ENCODE results near the gene THAP4. TPM values are rescaled to one million over a fixed set of nuclear protein-coding genes. Genes with fewer than 3 reads are reported as not detected.

Gene THAP4
- total RNA-seq, 1 experiment from 2014 or later: 71.2 TPM

- H2AFZ ChIP-seq (ENCODE audit: low read depth, low read length, poor library complexity, severe bottlenecking): no peak overlapping the region
- no peak for ATAC-seq
- no peaks in the 10 kb centered on the region for H3K4me1 ChIP-seq (ENCODE audit: control insufficient read depth in 1 of 2, insufficient read depth in 2 of 2, low read length in 2 of 2)
- DNase-seq (ENCODE audit: low read depth, low spot score): no peak
- no peak overlapping the region for H3K4me3 ChIP-seq (replicated peaks in 1 of 2; ENCODE audit: low read depth in 1 of 2, low read length in 2 of 2)
- no peaks in the 10 kb centered on the region for H3K9me3 ChIP-seq (ENCODE audit: control insufficient read depth in 1 of 2, insufficient read depth in 1 of 2, low read depth in 1 of 2, low read length in 2 of 2)
- intact Hi-C loops (cut with micrococcal nuclease): no loop called here
- TF ChIP-seq RAD21 (IDR thresholded peaks at IDR 0.05; ENCODE audit: low read depth): no peak
- no peak for TF ChIP-seq EZH2phosphoT487 (IDR thresholded peaks at IDR 0.05; ENCODE audit: borderline replicate concordance)
- no peak for TF ChIP-seq POLR2A (IDR thresholded peaks at IDR 0.05; ENCODE audit: borderline replicate concordance, extremely low read depth, insufficient read depth, insufficient read length)
- no peak for TF ChIP-seq ZFX (IDR thresholded peaks at IDR 0.05)
- TF ChIP-seq EZH2 (IDR thresholded peaks at IDR 0.05): no peak
- TF ChIP-seq, protein P1, sequence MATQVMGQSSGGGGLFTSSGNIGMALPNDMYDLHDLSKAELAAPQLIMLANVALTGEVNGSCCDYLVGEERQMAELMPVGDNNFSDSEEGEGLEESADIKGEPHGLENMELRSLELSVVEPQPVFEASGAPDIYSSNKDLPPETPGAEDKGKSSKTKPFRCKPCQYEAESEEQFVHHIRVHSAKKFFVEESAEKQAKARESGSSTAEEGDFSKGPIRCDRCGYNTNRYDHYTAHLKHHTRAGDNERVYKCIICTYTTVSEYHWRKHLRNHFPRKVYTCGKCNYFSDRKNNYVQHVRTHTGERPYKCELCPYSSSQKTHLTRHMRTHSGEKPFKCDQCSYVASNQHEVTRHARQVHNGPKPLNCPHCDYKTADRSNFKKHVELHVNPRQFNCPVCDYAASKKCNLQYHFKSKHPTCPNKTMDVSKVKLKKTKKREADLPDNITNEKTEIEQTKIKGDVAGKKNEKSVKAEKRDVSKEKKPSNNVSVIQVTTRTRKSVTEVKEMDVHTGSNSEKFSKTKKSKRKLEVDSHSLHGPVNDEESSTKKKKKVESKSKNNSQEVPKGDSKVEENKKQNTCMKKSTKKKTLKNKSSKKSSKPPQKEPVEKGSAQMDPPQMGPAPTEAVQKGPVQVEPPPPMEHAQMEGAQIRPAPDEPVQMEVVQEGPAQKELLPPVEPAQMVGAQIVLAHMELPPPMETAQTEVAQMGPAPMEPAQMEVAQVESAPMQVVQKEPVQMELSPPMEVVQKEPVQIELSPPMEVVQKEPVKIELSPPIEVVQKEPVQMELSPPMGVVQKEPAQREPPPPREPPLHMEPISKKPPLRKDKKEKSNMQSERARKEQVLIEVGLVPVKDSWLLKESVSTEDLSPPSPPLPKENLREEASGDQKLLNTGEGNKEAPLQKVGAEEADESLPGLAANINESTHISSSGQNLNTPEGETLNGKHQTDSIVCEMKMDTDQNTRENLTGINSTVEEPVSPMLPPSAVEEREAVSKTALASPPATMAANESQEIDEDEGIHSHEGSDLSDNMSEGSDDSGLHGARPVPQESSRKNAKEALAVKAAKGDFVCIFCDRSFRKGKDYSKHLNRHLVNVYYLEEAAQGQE (IDR thresholded peaks at IDR 0.05; ENCODE audit: low read depth): no peak
- no peak for TF ChIP-seq YY1 (IDR thresholded peaks at IDR 0.05; ENCODE audit: extremely low read depth, insufficient replicate concordance, low read depth, low read length)
- no peak for TF ChIP-seq ZBTB33 (IDR thresholded peaks at IDR 0.05; ENCODE audit: extremely low read depth, insufficient replicate concordance, low read length)
- no peak for TF ChIP-seq SRF (IDR thresholded peaks at IDR 0.05; ENCODE audit: low read depth)
- TF ChIP-seq, protein P2, sequence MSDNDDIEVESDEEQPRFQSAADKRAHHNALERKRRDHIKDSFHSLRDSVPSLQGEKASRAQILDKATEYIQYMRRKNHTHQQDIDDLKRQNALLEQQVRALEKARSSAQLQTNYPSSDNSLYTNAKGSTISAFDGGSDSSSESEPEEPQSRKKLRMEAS (IDR thresholded peaks at IDR 0.05): no peak
- TF ChIP-seq SIN3A (IDR thresholded peaks at IDR 0.05; ENCODE audit: low read depth): no peak
- no TSS peak for BruUV-seq (replicated peaks)
- H4K20me1 ChIP-seq (ENCODE audit: insufficient read depth): no peaks in the 10 kb centered on the region
- no peak overlapping the region for H3K4me2 ChIP-seq (ENCODE audit: low read length)
- no peaks in the 10 kb centered on the region for H3K9me2 ChIP-seq (ENCODE audit: insufficient read depth)
- RAD21 ChIA-PET (ENCODE audit: low non-redundant PET in 1 of 2, low total read pairs in 2 of 2, uncharacterized antibody in 2 of 2, unreplicated experiment in 2 of 2): no interaction called here
- no peak overlapping the region for H3K27ac ChIP-seq (ENCODE audit: low read depth, low read length)
- H3K79me2 ChIP-seq (ENCODE audit: insufficient read depth, low read length): peaks cover 5% of the 10 kb centered on the region; the same call in 1 of the 2 replicates
- peaks cover 2 to 6% of the 10 kb centered on the region in 2 experiments; a peak in 3 of 4 replicates for H3K36me3 ChIP-seq (ENCODE audit: control insufficient read depth in 1 of 2, insufficient read depth in 2 of 2, low read length in 2 of 2)
- POLR2A ChIA-PET: no interaction called here
- H3K27me3 ChIP-seq (ENCODE audit: insufficient read depth, low read length): no peaks in the 10 kb centered on the region
- H3K9ac ChIP-seq (ENCODE audit: low read length): no peak overlapping the region
- CTCF ChIA-PET: no interaction called here
Observed at GRCh38 chr2:241570961-241571581, 65.9 kb downstream of the THAP4 start.

Data from HCT116 (cell line).